IPS DF 4.7 (cell line): ENCODE measurements around the gene HIPK4.

Source experiments
- DNase-seq: peaks from one replicate; pipeline ENCODE4 v3.0.0-alpha.2; 2013; ENCODE audit warnings: low spot score; ENCODE audit errors: extremely low read depth

Gene HIPK4

DNA sequence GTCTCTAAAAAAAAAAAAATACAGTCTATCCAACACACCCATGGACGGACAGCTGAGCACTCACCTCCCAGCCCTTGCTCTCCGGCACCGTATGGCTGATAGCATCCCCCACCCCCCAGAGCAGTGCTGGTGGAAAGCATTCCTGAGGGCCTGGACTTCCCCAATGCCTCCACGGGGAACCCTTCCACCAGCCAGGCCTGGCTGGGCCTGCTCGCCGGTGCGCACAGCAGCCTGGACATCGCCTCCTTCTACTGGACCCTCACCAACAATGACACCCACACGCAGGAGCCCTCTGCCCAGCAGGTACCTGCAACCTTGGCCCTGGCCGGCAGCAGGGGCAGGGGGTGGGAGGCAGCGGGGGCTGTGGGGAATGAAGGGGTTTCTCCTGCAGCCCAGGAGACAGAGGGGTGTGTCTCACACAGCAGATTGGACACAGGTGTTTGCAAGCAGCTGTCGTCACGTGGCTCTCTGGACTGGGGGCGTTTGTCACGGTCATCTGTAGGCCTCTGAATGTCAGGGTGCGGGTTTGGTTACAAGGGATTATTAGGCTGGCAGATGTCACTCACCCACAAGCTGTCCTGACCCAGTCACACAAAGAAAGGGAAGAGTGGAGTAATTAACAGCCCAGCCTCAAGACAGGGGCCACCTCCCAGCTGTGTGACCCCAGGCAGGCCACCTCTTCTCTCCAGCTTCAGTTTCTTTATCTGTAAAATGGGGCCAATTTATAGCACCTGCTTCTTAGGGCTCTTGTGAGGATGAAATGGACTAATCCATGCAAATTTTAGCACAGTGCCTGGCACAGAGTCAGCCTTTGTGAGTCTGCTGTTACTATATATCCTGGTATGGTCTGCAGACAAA is 22.2 kb downstream of the HIPK4 start:
- no peak for DNase-seq

GRCh38 chr19:40366697-40367561 is 23.1 kb downstream of the HIPK4 start:
- DNase-seq: no peak

- DNase-seq: no peak
These were observed 24.2 kb downstream of the HIPK4 start for GRCh38 chr19:40365613-40366401.

DNA sequence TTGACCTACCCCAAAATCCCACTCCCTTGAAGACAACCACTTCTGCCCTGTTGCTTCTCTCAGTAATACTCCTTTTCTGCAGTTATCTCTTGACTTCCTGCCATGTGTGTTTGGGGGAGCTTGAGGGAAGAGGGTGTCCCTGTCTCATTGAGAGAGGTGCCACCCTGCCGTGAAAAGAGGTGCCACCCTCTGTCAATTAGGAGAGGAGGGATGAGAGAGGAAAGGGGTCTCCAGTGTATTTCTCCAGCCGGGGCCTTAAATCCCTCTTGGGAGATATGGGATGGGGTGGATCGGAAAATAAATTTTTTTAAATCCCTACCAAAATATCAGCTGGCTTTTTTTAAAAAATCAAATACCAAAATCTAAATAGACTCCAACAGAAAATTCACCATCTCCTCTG is 25.0 kb downstream of the HIPK4 start:
- no peak for DNase-seq

DNA sequence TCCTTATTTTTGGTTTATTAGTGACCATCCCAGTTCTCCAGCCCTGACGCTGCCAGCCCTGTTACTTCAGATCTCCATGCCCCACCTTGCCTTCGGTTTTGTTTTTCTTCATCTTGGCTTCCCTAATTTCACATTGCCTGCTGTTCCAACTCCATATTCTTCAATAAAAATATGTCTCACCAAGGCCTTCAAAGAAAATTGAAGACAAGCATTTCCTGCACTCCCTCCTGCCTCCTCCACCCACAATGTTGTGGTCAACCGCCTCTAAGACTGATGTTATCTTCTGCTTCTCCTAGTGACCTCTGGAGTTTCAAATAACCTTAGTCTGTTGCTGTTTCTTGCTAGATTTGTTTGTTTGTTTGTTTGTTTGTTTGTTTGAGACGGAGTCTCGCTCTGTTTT is 26.9 kb downstream of the HIPK4 start:
- DNase-seq: no peak

GRCh38 chr19:40362160-40362559 is 27.8 kb downstream of the HIPK4 start:
- DNase-seq: no peak

DNA sequence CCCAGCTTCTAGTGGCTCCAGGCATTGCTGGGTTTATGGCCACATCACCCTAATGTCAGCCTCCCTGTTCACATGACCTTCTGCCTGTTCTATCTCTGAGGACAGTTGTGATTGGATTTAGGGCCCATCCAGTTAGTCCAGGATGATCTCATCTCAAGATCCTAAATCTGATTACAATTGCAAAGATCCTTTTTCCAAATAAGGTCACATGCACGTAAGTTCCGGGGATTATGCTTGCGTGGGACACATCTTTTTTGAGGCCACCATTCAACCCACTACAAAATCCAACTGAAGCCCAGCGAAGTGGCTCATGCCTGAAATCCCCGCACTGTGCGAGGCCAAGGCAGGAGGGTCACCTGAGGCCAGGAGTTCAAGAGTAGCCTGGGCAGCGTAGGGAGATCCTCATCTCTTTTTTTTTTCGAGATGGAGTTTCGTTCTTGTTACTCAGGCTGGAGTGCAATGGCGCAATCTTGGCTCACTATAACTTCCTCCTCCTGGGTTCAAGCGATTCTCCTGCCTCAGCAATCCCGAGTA is 29.2 kb downstream of the HIPK4 start:
- DNase-seq: no peak

DNA sequence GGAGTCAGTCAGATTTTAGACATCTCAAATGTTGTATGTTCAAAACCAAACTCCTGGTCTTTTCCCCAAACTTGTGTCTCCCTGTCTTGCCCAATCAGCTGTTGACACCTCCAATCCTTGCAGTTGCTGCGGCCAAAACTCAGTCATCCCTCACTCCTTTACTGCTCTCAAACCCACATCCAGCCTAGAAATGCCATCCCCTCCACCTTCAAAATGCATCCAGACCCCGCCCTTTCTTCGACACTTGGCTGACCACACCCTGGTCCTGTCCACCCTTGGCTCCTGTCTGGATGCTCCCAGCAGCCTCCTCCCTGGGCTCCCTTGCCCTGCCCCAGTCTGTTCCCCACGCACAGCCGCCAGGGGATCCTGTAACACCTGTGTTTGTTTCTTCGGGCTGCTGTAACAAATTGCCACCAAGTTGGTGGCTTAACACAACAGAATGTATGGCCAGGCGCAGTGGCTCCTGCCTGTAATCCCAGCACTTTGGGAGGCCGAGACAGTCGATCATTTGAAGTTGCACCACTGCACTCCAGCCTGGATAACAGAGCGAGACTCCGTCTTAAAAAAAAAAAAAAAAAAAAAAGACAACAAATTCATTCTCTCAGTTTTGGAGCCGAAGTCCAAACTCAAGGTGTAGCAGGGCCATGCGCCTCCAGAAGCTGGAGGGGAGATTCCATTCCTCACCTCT is 29.8 kb downstream of the HIPK4 start:
- DNase-seq: no peak

GRCh38 chr19:40358773-40359172 is 31.2 kb downstream of the HIPK4 start:
- DNase-seq: no peak

- DNase-seq: no peak
These were observed 32.3 kb downstream of the HIPK4 start for GRCh38 chr19:40357640-40358039.

GRCh38 chr19:40356681-40357595 is 33.0 kb downstream of the HIPK4 start:
- DNase-seq: no peak

- DNase-seq: no peak
These were observed 33.9 kb downstream of the HIPK4 start for GRCh38 chr19:40355975-40356680.

DNA sequence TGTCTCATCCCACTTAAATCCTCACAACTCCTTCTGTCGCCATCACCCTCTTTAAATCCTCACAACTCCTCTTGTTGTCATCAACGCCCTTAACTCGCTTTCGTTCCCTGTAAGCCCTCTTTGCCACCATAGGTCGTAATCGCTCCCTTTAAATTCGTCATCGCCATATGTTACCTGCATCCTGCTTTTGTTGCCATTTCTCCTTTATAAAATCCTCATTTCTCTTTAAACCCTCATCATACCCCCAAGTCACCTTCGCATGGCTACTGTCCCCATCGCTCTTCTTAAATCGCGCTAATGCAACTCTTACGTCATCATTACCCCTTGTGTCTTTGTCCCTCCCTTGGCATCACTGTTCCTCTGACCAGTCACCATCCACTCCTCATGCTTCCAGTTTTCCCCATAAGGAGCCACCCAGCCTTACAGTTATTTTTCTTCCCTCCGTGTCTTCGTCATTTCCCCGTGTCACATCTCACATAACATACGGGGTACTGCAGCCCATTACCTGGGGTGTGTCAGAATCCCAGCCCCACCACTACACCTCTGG is 40.9 kb downstream of the HIPK4 start:
- DNase-seq: no peak

DNA sequence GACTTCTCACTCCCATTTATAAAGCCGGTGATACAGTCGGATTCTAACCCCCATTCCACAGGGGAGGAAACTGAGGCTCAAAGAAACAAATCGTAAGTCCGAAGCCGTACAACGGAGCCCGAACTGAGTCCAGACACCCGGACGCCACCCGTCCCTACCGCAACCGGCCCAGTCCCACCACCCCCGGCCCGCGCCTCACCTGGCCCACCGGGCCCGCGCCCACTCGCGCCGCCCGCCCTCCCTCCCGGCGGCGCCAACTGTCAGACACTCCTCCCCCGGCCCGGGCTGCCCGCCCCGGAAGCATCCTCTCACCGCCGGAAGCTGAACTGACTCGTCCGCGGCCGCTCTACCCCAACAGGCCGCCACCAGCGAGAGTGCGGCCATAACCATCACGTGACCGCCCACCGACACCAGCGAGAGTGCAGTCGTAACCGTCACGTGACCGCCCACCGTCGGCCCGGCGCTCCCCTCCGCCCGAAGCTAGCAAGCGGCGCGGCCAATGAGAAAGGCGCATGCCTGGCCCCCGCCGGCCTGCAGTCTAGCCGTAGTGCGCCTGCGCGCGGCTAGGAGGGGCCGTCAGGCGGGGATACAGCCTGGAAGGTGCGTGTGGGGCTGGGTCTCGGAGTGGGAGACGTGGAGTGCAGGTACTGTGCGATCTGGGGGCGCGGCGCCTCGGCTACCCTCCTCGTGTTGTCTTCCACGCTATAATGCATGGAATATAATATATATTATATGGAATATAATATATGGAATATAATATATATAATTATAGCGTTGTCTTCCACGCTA is 41.7 kb downstream of the HIPK4 start, which contains the start of the genes C19orf47 and PLD3:
C19orf47 (minus strand) TSS at position 273 of the 789 bp plus-strand sequence. CDS start 6,540 bp downstream, outside the sequence.
PLD3 (plus strand) TSS at position 571 of the 789 bp plus-strand sequence. CDS start 17,789 bp downstream, outside the sequence.
- peak; percentile 91 for DNase-seq

DNA sequence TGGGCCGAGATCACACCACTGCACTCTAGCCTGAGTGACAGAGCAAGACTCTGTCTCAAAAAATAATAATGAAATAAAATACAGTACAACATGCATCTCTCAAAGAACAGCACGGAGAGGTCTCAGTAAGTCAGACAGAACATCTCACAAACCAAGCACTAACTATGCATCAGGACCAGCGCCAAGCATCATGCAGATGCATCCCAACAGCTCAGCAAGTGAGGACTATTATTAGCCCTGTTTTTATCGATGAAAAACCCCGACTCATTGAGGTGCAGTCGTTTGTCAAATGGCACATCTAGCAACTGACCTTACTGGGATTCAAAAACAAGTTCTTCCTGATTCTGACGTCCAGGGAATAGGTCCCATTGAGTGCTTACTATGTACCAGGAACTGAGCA is 45.6 kb downstream of the HIPK4 start:
- DNase-seq: no peak

- no peak for DNase-seq
These were observed 47.2 kb downstream of the HIPK4 start for GRCh38 chr19:40342644-40343311.
